GM12864 (cell line): Measurements from ENCODE around the gene DUSP9.

Experiments used
- DNase-seq: peaks from one replicate; pipeline ENCODE4 v3.0.0-alpha.2; 2011; ENCODE audit warnings: low read depth
- H3K4me3 ChIP-seq: 2 replicates; pipeline ENCODE4 v1.5.1; 2011; ENCODE audit warnings: mild to moderate bottlenecking, low read depth, low read length, control low read depth
- CTCF ChIP-seq: IDR thresholded peaks from 2 replicates; pipeline ENCODE4 v1.5.1; 2011; ENCODE audit warnings: low read depth, mild to moderate bottlenecking, moderate library complexity, low read length, control low read depth, inconsistent platforms; ENCODE audit errors: missing control alignments

Gene DUSP9

GRCh38 chrX:153634236-153634635 is 12.8 kb upstream of the DUSP9 start:
- no peak for DNase-seq
- TF ChIP-seq CTCF: no peak

DNA sequence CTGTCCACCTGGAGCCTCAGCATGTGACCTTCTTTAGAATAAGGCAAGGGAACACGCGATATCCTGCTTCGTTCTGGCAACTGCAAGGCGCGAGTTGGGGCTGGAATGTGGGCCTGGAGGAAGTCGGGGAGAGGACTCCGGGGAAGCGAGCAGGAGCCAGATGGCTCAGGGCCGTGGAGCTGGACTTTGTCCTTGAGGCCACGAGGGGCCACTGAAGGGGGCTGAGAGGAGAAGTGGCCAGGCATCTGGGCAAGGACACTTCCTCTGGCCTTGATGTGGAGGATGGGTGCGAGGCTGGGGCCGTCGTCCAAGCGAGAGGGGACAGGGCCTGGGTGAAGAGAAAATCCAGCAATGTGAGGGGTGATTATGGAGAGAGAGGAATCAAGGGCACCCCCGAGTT is 12.2 kb upstream of the DUSP9 start:
- no peak overlapping the region for H3K4me3 ChIP-seq
- DNase-seq: no peak
- no peak for TF ChIP-seq CTCF

More at GRCh38 chrX:153634236-153634635, 12.8 kb upstream of the DUSP9 start:
- H3K4me3 ChIP-seq: no peak overlapping the region

DNA sequence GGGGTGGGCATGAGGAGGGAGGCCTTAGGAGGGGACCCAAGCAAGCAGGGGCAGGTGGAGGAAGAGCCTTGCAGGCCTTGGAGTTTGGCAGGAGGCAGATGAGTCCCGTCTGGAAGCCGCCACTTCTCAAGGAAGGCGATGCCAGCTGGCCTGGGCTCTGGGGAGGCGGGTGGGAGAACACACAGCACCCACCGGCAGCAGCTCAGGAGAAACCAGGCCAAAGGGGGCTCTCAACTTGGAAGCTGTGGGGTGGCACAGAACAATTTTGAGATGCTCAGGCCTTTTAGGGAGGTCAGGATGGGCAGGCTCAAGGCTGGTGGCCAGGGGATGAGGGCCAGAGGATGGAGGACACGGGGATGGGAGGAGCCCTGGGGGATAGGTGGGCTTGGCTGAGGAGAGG is 11.6 kb upstream of the DUSP9 start:
- no peak for TF ChIP-seq CTCF
- no peak overlapping the region for H3K4me3 ChIP-seq
- no peak for DNase-seq

DNA sequence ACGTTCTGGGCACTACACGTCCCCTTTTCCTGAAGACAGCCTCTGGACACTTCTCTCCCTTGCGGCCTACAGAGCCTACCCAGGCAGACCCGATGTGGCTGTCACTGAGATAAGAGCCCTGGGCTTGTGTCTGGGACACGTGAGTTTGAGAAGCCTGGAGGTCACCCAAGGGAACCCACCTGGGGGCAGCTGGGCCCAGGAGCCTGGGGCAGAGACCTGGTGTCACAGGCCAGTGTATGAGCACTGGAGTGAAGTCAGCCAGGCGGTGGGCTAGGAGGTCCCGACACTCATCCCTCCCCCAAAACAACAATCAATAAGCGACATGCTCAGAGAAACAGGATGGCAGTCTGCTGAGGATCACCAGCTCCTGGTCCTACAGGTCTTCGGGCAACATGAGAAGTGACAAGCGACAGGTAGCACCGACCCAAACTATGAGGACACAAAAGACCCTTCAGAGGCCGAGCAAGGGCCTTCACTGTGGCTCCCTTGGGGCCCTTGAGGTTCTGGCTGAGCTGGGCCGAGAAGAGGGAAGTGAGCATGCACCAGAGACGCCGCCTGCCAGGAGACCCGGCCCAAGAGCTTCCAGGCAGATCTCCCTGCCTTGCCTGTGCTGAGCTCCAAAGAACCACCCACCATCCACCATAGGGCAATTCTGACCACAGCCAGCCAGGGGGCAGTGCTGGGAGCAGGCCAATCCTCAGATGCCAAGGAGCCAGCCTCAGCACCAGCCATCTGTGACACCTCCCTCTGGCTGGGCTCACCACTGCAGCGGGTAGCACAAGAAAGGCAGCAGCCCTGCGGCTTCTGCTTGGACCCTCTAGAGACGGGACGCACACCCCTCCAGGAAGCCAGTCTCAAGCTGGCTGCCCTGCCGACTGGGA is 11.0 kb upstream of the DUSP9 start:
- TF ChIP-seq CTCF: peak; percentile 46
- DNase-seq: no peak
- no peak overlapping the region for H3K4me3 ChIP-seq

DNA sequence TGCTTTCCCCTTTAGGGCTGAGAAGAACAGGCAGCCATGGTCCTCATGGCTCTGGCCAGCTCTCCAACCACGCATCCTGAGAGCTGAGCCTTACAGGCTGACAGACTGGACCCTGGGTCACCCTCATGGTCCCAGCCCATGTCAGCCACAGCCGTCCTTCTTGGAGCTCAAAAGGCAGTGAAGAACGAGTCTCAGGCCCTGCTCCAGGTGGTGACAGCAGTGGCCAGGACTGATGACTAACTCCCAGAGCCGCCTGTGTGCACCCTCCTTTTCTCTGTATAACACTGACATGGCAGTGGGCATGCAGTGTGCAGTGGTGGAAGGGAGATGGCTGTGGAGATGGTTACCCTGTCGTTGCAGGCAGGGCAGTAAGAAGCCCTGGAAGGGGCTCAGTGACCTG is 10.3 kb upstream of the DUSP9 start:
- no peak for DNase-seq
- no peak for TF ChIP-seq CTCF
- H3K4me3 ChIP-seq: no peak overlapping the region

- no peak for DNase-seq
- no peak for TF ChIP-seq CTCF
- no peak overlapping the region for H3K4me3 ChIP-seq
These were observed 9.6 kb upstream of the DUSP9 start for GRCh38 chrX:153637121-153638040.
